A673 (cell line): ENCODE measurements around the gene HNRNPM.

Experiments used
- EZH2 ChIP-seq: fragments of 200-600 bp; sonication (generic); IDR thresholded peaks from 2 replicates; pipeline ENCODE4 v1.6.1; 2017; ENCODE audit warnings: borderline replicate concordance, low read depth, mild to moderate bottlenecking, mixed read lengths, antibody characterized with exemption, low read length; ENCODE audit not compliant: poor library complexity, severe bottlenecking
- TF ChIP-seq, protein P1 (sequence below): fragments of 300-800, 200-600 bp; sonication (generic); conservative IDR thresholded peaks from 2 replicates; pipeline ENCODE4 v1.5.1; 2017; ENCODE audit warnings: low read depth, mild to moderate bottlenecking, antibody characterized with exemption, low read length, moderate library complexity, mixed read lengths

DNA sequence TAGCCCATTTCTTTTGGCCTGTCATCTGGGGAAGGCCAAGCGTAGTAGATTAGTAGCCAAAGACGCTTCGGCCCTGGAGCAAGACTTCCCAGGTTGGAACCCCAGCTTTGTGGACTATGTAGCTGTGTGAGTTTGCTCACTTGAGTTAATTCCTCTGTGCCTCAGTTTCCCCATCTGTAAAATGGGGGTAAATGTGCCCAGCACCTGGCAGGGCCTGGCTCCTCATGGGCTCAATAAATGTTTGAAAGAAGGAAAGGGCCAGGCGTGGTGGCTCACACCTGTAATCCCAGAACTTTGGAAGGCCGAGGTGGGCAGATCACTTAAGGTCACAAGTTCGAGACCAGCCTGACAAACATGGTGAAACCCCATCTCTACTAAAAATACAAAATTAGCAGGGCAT, 14.9 kb upstream of the HNRNPM start:
- TF ChIP-seq, protein P1, sequence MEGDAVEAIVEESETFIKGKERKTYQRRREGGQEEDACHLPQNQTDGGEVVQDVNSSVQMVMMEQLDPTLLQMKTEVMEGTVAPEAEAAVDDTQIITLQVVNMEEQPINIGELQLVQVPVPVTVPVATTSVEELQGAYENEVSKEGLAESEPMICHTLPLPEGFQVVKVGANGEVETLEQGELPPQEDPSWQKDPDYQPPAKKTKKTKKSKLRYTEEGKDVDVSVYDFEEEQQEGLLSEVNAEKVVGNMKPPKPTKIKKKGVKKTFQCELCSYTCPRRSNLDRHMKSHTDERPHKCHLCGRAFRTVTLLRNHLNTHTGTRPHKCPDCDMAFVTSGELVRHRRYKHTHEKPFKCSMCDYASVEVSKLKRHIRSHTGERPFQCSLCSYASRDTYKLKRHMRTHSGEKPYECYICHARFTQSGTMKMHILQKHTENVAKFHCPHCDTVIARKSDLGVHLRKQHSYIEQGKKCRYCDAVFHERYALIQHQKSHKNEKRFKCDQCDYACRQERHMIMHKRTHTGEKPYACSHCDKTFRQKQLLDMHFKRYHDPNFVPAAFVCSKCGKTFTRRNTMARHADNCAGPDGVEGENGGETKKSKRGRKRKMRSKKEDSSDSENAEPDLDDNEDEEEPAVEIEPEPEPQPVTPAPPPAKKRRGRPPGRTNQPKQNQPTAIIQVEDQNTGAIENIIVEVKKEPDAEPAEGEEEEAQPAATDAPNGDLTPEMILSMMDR: no peak
- no peak for TF ChIP-seq EZH2
